Small intestine (tissue), 16 donors: ENCODE results near the gene FGF5. TPM values are rescaled to one million over a fixed set of nuclear protein-coding genes. Genes with fewer than 3 reads are reported as not detected.

ENCODE experiments used
- DNase-seq, 2 donors: peaks; one replicate each; pipeline versions ENCODE4 v3.0.0 to v3.0.0-alpha.2; 2013
- FAIRE-seq: peaks from 2 replicates; lab custom pipeline; 2012; peaks lifted over from hg19 to GRCh38; lab: Jason Lieb, UNC
- H3K27ac ChIP-seq, 3 donors: one replicate each; pipeline ENCODE4 v1.5.1; 2013; ENCODE audit warnings: low read length in 2 of 3, mild to moderate bottlenecking in 2 of 3, control low read depth in 1 of 3, inconsistent platforms in 1 of 3, low read depth in 1 of 3, moderate library complexity in 1 of 3
- H3K27me3 ChIP-seq, 3 donors: one replicate each; pipeline ENCODE4 v1.6.1; 2013; ENCODE audit warnings: low read length in 3 of 3, inconsistent platforms in 1 of 3; ENCODE audit not compliant: control insufficient read depth in 3 of 3, insufficient read depth in 3 of 3
- H3K36me3 ChIP-seq, 3 donors: one replicate each; pipeline ENCODE4 v1.6.1; 2013; ENCODE audit warnings: low read length in 3 of 3, inconsistent platforms in 1 of 3, low read depth in 1 of 3, mild to moderate bottlenecking in 1 of 3, moderate library complexity in 1 of 3; ENCODE audit not compliant: control insufficient read depth in 3 of 3, insufficient read depth in 2 of 3
- H3K4me1 ChIP-seq, 3 donors: one replicate each; pipeline ENCODE4 v1.6.1; 2013; ENCODE audit warnings: low read length in 2 of 3, inconsistent platforms in 1 of 3, low read depth in 1 of 3, mild to moderate bottlenecking in 1 of 3, moderate library complexity in 1 of 3; ENCODE audit not compliant: control insufficient read depth in 3 of 3, insufficient read depth in 2 of 3
- H3K4me3 ChIP-seq, 3 donors: one replicate each; pipeline ENCODE4 v1.5.1; 2013; ENCODE audit warnings: low read length in 3 of 3, control low read depth in 1 of 3, inconsistent platforms in 1 of 3, low read depth in 1 of 3, mild to moderate bottlenecking in 1 of 3, moderate library complexity in 1 of 3
- H3K9me3 ChIP-seq, 2 donors: one replicate each; pipeline ENCODE4 v1.6.1; 2013; ENCODE audit warnings: low read depth in 1 of 2, low read length in 1 of 2; ENCODE audit not compliant: control insufficient read depth in 2 of 2, insufficient read depth in 1 of 2
- WGBS, 3 donors: extraction: QIAGEN DNeasy Blood & Tissue Kit; methylation state at CpG; one replicate each; pipeline ENCODE4 v1.1.7; 2013; 5-methylcytosine and 5-hydroxymethylcytosine counted together
- long read RNA-seq, 10 donors: transcript quantifications; one replicate each; lab custom pipeline, GENCODE V29; 2026
- polyA plus RNA-seq, 4 donors: library from polyadenylated mRNA; stranded (reverse) in 3 of 4; unstranded in 1 of 4; fragments of 200-250 nt in 3 of 4; fragments of 120-200 nt in 1 of 4; gene quantifications; one replicate each; pipeline versions ENCODE4 v1.2.1 to v1.2.3, GENCODE V29; 2013
- donor health status: healthy with polysubstance abuse.
- donor health status: control.
- donor health status: control.
- donor health status: Bipolar disorder and iron deficiency.
- donor health status: healthy.

Gene FGF5
- polyA plus RNA-seq: under 1 TPM in 2 of 4 donors, not detected in 2; 0.01 to 0.10 TPM
- long read RNA-seq, donor 1: 0 reads
- long read RNA-seq, donor 2: 0 reads
- long read RNA-seq, donor 3: 0 reads
- long read RNA-seq, donor 4: 0 reads
- long read RNA-seq, donor 5: 0 reads
- long read RNA-seq, donor 6: 0 reads
- long read RNA-seq, donor 7, full-length matches to known transcripts: 2 of 2 reads
- long read RNA-seq, donor 7, partial matches to known transcripts: 0 of 2 reads
- long read RNA-seq, donor 7, other reads (novel, unspliced or antisense): 0 of 2 reads
- long read RNA-seq, donor 8: 0 reads
- long read RNA-seq, donor 9: 0 reads
- long read RNA-seq, donor 10: 0 reads

GRCh38 chr4:80266253-80266901, at the start of gene FGF5:
Gene FGF5, plus strand, starts transcription at chr4:80266664. Its CDS starts 161 bp downstream, at chr4:80266825.
- FAIRE-seq (no peak), DNase-seq (peak in 1 of 2 donors; percentile 36)
- Histone ChIP-seq H3K27ac (no peak within 1 kb of the TSS), H3K4me3 (peak within 1 kb of the TSS in 1 of 3 donors; percentile 36), H3K36me3 (no peaks in the 10 kb centered on the region), H3K4me1 (peaks cover 0 to 17% (median 2%) of the 10 kb centered on the region in 3 donors), H3K9me3 (no peaks in the 10 kb centered on the region), H3K27me3 (peaks cover 7 to 83% (median 48%) of the 10 kb centered on the region in 3 donors)
- WGBS, 3 donors: 1 to 2% (median 1%) methylated on average over 40 to 50 of the region's 50 CpGs

- H3K27ac ChIP-seq: no peak overlapping the region
- FAIRE-seq (no peak), DNase-seq (no peak)
- peaks cover 0 to 14% (median 2%) of the 10 kb centered on the region in 3 donors for H3K27me3 ChIP-seq
- H3K36me3 ChIP-seq: no peaks in the 10 kb centered on the region
- no peak overlapping the region for H3K4me3 ChIP-seq
- H3K9me3 ChIP-seq: no peaks in the 10 kb centered on the region
- no peaks in the 10 kb centered on the region for H3K4me1 ChIP-seq
- 25 to 50% (median 31%) methylated on average over 5 of the region's 5 CpGs for WGBS, 3 donors
Observed at GRCh38 chr4:80219301-80220025, 47.0 kb upstream of the FGF5 start.

- Histone ChIP-seq H3K27ac (no peak overlapping the region), H3K4me1 (no peaks in the 10 kb centered on the region), H3K4me3 (no peak overlapping the region), H3K9me3 (no peaks in the 10 kb centered on the region), H3K36me3 (no peaks in the 10 kb centered on the region), H3K27me3 (peaks cover 0 to 14% (median 2%) of the 10 kb centered on the region in 3 donors)
- WGBS, 3 donors: 10 to 18% (median 17%) methylated on average over 3 of the region's 3 CpGs
- no peak for DNase-seq
- FAIRE-seq: no peak
Observed at GRCh38 chr4:80220711-80221110, 45.8 kb upstream of the FGF5 start.

GRCh38 chr4:80221161-80221560, 45.3 kb upstream of the FGF5 start:
- H3K36me3 ChIP-seq: no peaks in the 10 kb centered on the region
- no peaks in the 10 kb centered on the region for H3K4me1 ChIP-seq
- no peaks in the 10 kb centered on the region for H3K9me3 ChIP-seq
- no peak overlapping the region for H3K4me3 ChIP-seq
- FAIRE-seq (no peak), DNase-seq (no peak)
- no peak overlapping the region for H3K27ac ChIP-seq
- peaks cover 0 to 14% (median 2%) of the 10 kb centered on the region in 3 donors for H3K27me3 ChIP-seq

GRCh38 chr4:80225595-80225994, 40.9 kb upstream of the FGF5 start:
- DNase-seq (no peak), FAIRE-seq (no peak)
- peaks cover 0 to 3% (median 0%) of the 10 kb centered on the region in 3 donors for H3K27me3 ChIP-seq
- H3K27ac ChIP-seq: no peak overlapping the region
- 64 to 73% (median 69%) methylated on average over 2 of the region's 2 CpGs for WGBS, 3 donors
- no peaks in the 10 kb centered on the region for H3K9me3 ChIP-seq
- H3K36me3 ChIP-seq: no peaks in the 10 kb centered on the region
- H3K4me1 ChIP-seq: no peaks in the 10 kb centered on the region
- H3K4me3 ChIP-seq: no peak overlapping the region

- FAIRE-seq: no peak
Observed at GRCh38 chr4:80226094-80226493, 40.4 kb upstream of the FGF5 start.

GRCh38 chr4:80228460-80228859, 38.0 kb upstream of the FGF5 start:
- no peaks in the 10 kb centered on the region for H3K4me1 ChIP-seq
- H3K27me3 ChIP-seq: peaks cover 0 to 2% (median 0%) of the 10 kb centered on the region in 3 donors
- no peak overlapping the region for H3K4me3 ChIP-seq
- no peaks in the 10 kb centered on the region for H3K36me3 ChIP-seq
- no peak for FAIRE-seq
- no peak for DNase-seq
- H3K27ac ChIP-seq: no peak overlapping the region
- H3K9me3 ChIP-seq: no peaks in the 10 kb centered on the region

More at GRCh38 chr4:80226094-80226493, 40.4 kb upstream of the FGF5 start:
- Histone ChIP-seq H3K9me3 (no peaks in the 10 kb centered on the region), H3K4me3 (no peak overlapping the region), H3K36me3 (no peaks in the 10 kb centered on the region), H3K27me3 (no peaks in the 10 kb centered on the region), H3K27ac (no peak overlapping the region), H3K4me1 (no peaks in the 10 kb centered on the region)
- DNase-seq: no peak
- WGBS, 3 donors: 41 to 53% (median 49%) methylated on average over 2 of the region's 2 CpGs

- 40 to 54% (median 54%) methylated on average over 2 of the region's 2 CpGs for WGBS, 3 donors
- Histone ChIP-seq H3K4me3 (no peak overlapping the region), H3K27ac (no peak overlapping the region), H3K27me3 (peaks cover 0 to 4% (median 0%) of the 10 kb centered on the region in 3 donors), H3K36me3 (no peaks in the 10 kb centered on the region), H3K9me3 (no peaks in the 10 kb centered on the region), H3K4me1 (no peaks in the 10 kb centered on the region)
- no peak for FAIRE-seq
- DNase-seq: no peak
Observed at GRCh38 chr4:80229128-80229527, 37.3 kb upstream of the FGF5 start.
